ENCODE data around the gene RAD51. TPM values are rescaled to one million over a fixed set of nuclear protein-coding genes. Genes with fewer than 3 reads are reported as not detected.
A peak's percentile ranks its signal among the peaks of the same experiment; 100 is the strongest.

The RAD51 gene
- total and polyA plus RNA-seq, 9 of the 15 experiments (the other 6 are each of a cell fraction or from before 2014, with no cell fraction given): 16.0 to 63.8 (median 34.6) TPM

- peak; percentile 95 for TF ChIP-seq GMEB1 (CRISPR knock-in tag; IDR thresholded peaks at IDR 0.05)
- TF ChIP-seq MNT (conservative IDR thresholded peaks at IDR 0.05): peak; percentile 89 to 95
- TF ChIP-seq U2AF1 (optimal IDR thresholded peaks at IDR 0.05; ENCODE audit: low read depth, low read length): no peak
- peak; percentile 82; the same call in 1 of the 2 replicates for TF ChIP-seq EGR1 (conservative IDR thresholded peaks at IDR 0.05)
- peak; percentile 75 for TF ChIP-seq HDAC2 (IDR thresholded peaks at IDR 0.05)
- TF ChIP-seq, protein P1, sequence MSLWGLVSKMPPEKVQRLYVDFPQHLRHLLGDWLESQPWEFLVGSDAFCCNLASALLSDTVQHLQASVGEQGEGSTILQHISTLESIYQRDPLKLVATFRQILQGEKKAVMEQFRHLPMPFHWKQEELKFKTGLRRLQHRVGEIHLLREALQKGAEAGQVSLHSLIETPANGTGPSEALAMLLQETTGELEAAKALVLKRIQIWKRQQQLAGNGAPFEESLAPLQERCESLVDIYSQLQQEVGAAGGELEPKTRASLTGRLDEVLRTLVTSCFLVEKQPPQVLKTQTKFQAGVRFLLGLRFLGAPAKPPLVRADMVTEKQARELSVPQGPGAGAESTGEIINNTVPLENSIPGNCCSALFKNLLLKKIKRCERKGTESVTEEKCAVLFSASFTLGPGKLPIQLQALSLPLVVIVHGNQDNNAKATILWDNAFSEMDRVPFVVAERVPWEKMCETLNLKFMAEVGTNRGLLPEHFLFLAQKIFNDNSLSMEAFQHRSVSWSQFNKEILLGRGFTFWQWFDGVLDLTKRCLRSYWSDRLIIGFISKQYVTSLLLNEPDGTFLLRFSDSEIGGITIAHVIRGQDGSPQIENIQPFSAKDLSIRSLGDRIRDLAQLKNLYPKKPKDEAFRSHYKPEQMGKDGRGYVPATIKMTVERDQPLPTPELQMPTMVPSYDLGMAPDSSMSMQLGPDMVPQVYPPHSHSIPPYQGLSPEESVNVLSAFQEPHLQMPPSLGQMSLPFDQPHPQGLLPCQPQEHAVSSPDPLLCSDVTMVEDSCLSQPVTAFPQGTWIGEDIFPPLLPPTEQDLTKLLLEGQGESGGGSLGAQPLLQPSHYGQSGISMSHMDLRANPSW (CRISPR knock-in tag; IDR thresholded peaks at IDR 0.05): peak; percentile 69; the same call in 1 of the 2 replicates
- TF ChIP-seq CBX2 (IDR thresholded peaks at IDR 0.05; ENCODE audit: insufficient read depth, low read length, poor library complexity, severe bottlenecking): no peak
- no peak for TF ChIP-seq ZC3H11A (IDR thresholded peaks at IDR 0.05; ENCODE audit: low read depth, low read length)
- TF ChIP-seq HMG20B (CRISPR knock-in tag; IDR thresholded peaks at IDR 0.05): no peak
- no peak for TF ChIP-seq ELK3 (CRISPR knock-in tag; IDR thresholded peaks at IDR 0.05)
- TF ChIP-seq ZNF740 (CRISPR knock-in tag; IDR thresholded peaks at IDR 0.05): no peak
- no peak for TF ChIP-seq ZNF740 (tag; IDR thresholded peaks at IDR 0.05)
- no peak for TF ChIP-seq U2AF2 (optimal IDR thresholded peaks at IDR 0.05; ENCODE audit: low read depth, low read length)
- TF ChIP-seq NONO (IDR thresholded peaks at IDR 0.05; ENCODE audit: low read depth in 2 of 2, low read length in 1 of 2): no peak
- TF ChIP-seq ELF2 (CRISPR knock-in tag; IDR thresholded peaks at IDR 0.05): peak; percentile 77; the same call in 1 of the 2 replicates
- no peak for TF ChIP-seq ZNF764 (CRISPR knock-in tag; IDR thresholded peaks at IDR 0.05; ENCODE audit: low read depth)
- TF ChIP-seq POLR2AphosphoS2 (IDR thresholded peaks at IDR 0.05; ENCODE audit: low read length): peak; percentile 58; the same call in 1 of the 2 replicates
- TF ChIP-seq ARHGAP35 (IDR thresholded peaks at IDR 0.05; ENCODE audit: partially characterized antibody): no peak
These were observed at the start of gene RAD51 (continued) for GRCh38 chr15:40694688-40695468.
